IPS-20b (cell line): ENCODE results near the gene SIX6.

Experiments used
- H3K27ac ChIP-seq: one replicate; pipeline ENCODE4 v1.5.1; 2013; ENCODE audit warnings: low read length
- H3K27me3 ChIP-seq: 2 replicates; pipeline ENCODE4 v1.6.1; 2013; ENCODE audit warnings: mild to moderate bottlenecking, low read length, inconsistent platforms; ENCODE audit not compliant: insufficient read depth
- H3K36me3 ChIP-seq: 2 replicates; pipeline ENCODE4 v1.6.1; 2013; ENCODE audit warnings: low read depth, mild to moderate bottlenecking, inconsistent platforms, low read length, moderate library complexity; ENCODE audit not compliant: insufficient read depth
- H3K4me1 ChIP-seq: 2 replicates; pipeline ENCODE4 v1.6.1; 2013; ENCODE audit warnings: mild to moderate bottlenecking, control low read depth, inconsistent platforms, low read length, moderate library complexity; ENCODE audit not compliant: insufficient read depth
- H3K4me3 ChIP-seq: 2 replicates; pipeline ENCODE4 v1.5.1; 2013; ENCODE audit warnings: mild to moderate bottlenecking, low read length, inconsistent platforms
- H3K9ac ChIP-seq: 2 replicates; pipeline ENCODE4 v1.6.1; 2013; ENCODE audit warnings: low read depth, mild to moderate bottlenecking, inconsistent platforms, low read length, moderate library complexity
- H3K9me3 ChIP-seq: 2 replicates; pipeline ENCODE4 v1.6.1; 2013; ENCODE audit warnings: mild to moderate bottlenecking, low read depth, low read length, inconsistent platforms; ENCODE audit not compliant: insufficient read depth

Gene SIX6

DNA sequence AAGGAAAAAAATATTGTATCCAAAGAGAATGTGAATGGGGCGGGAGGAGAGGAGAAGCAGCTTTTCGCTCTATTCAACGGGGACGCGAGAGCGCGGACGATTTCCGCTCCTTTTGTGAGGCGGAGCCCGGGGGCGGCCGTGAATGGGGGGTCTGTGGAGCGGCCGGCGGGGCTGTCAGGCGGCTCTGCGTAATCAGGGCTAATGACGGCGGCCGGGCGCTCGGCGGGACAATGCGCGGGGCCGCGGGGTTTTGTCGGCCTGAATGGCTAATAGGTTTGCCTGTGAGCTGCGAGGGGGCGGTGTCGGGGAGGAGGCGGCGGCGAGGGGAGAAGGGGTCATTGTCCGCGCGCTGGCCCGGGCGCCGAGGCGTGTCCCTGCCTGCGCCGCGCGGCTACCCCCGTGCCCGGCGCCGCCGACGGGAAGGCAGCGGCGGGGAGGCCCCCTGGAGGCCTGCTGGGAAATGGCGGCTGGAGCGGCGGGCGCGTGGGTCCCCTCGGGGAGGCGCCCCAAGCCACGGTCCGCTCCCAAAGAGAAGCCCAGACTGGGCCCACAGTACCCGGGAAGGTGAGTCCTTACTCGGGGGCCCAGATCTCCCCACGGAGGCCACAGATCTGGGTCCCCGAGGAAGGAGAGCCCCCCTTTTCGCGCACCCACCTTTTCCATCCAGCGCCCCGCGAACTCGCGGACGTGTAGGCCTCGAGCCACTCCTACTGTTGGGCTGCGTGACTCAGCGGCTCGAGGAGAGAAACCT, 6.0 kb downstream of the SIX6 start:
- Histone ChIP-seq H3K4me3 (peak overlapping the region; percentile 69), H3K27ac (no peak overlapping the region), H3K27me3 (peaks cover 97% of the 10 kb centered on the region), H3K4me1 (peaks cover 34% of the 10 kb centered on the region), H3K9ac (peak overlapping the region; percentile 70; the same call in 1 of the 2 replicates), H3K36me3 (no peaks in the 10 kb centered on the region), H3K9me3 (peaks cover 4% of the 10 kb centered on the region; the same call in 1 of the 2 replicates)

DNA sequence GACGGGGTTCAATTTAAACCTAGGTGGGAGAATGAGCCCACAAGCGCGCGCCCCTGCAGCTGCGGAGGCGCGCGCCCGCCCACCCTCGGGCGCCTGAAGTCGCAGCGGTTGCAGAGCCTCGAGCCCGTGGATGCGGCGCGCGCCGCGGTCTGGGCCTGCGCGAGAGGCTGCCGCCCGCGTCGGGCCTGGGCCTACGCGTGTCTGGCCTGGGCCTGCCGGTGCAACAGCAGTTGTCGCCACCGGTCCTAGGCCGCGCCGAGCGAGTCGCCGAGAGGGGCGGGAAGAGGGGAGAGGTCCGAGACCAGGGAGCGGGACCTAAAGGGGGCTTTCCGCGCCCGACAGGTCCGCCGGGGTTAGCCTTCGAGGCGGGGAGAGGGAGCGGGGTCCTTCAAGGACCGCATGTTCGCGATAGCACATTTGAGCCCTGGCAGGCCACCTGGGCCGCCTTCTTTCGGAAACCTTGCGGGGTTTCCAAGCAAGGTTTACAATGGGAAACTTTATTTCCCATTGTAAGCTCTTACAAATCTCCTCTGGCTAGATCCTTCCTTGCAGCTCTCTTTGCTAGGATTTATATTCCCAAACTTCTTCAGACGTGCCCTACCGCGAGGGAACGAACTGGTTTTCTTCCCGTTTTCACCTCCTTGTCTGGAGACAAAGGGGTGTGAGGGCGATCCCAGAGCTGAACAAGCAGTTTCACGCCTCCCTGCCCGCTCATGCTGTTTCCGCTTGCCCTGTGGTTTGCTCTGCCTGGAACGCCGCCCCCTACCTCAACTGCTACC, 6.8 kb downstream of the SIX6 start:
- Histone ChIP-seq H3K4me3 (peak overlapping the region; percentile 69), H3K9ac (peak overlapping the region; percentile 70; the same call in 1 of the 2 replicates)

DNA sequence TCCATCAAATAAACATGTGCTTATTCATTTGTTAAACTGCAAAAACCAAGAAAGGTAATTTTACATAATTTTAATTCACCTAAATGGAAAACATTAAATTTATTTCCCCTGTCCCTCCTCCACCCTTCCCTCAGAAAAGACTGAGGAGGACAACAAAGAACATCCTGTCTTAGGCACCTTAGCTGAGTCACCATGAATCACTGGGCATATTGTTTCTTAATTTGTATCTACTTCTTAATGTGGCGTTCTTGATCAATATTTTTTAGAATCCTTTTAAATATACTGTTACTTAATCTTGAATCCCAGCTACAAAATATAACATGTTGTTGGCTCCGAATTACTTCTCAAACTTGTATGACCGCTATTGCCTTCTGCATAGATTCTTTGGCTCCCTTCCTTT, 23.5 kb downstream of the SIX6 start:
- Histone ChIP-seq H3K27ac (no peak overlapping the region), H3K36me3 (no peaks in the 10 kb centered on the region), H3K27me3 (no peaks in the 10 kb centered on the region), H3K9me3 (no peaks in the 10 kb centered on the region), H3K4me1 (no peaks in the 10 kb centered on the region), H3K4me3 (no peak overlapping the region), H3K9ac (no peak overlapping the region)

More for the DNA sequence above, 6.8 kb downstream of the SIX6 start:
- Histone ChIP-seq H3K9me3 (no peaks in the 10 kb centered on the region; the same call in 1 of the 2 replicates), H3K36me3 (no peaks in the 10 kb centered on the region), H3K4me1 (peaks cover 27% of the 10 kb centered on the region), H3K27me3 (peaks cover 95% of the 10 kb centered on the region), H3K27ac (no peak overlapping the region)

DNA sequence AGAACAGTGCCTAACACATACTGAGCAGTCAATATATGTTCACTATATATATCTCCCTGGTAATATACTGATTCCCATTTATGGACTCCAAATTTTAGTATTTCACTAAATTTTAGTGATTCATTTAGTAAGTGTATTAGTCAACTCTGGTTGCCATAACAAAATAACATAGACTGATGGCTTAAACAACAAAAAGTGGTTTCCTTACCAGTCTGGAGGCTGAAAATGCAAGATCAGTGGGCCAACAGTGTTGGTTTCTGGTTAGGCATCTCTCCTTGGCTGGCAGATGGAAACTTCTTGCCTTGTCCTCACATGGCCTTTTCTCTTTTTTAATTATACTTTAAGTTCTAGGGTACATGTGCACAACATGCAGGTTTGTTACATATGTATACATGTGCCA, 28.7 kb downstream of the SIX6 start:
- Histone ChIP-seq H3K9ac (no peak overlapping the region), H3K36me3 (no peaks in the 10 kb centered on the region), H3K9me3 (no peaks in the 10 kb centered on the region), H3K27me3 (no peaks in the 10 kb centered on the region), H3K4me3 (no peak overlapping the region), H3K27ac (no peak overlapping the region), H3K4me1 (no peaks in the 10 kb centered on the region)

DNA sequence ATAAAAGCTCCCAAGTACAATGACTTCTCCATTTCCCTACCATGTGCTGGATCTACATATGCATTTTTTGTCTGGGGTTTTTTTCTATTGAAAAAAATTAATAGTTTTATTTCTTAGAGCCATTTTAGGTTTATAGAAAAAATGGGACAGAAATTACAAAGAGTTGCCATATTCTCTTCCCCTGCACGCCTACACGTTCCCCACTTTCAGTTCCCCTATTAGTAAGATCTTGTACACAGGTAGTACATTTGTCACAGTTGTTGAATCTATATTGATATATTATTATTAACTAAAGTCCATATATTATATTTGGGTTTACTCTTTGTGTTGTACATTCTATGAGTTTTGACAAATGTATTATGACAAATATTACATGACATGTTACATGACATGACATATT, 35.7 kb downstream of the SIX6 start:
- Histone ChIP-seq H3K4me1 (no peaks in the 10 kb centered on the region), H3K4me3 (no peak overlapping the region), H3K9ac (no peak overlapping the region), H3K27ac (no peak overlapping the region), H3K9me3 (peaks cover 13% of the 10 kb centered on the region; the same call in 1 of the 2 replicates), H3K27me3 (no peaks in the 10 kb centered on the region), H3K36me3 (no peaks in the 10 kb centered on the region)

DNA sequence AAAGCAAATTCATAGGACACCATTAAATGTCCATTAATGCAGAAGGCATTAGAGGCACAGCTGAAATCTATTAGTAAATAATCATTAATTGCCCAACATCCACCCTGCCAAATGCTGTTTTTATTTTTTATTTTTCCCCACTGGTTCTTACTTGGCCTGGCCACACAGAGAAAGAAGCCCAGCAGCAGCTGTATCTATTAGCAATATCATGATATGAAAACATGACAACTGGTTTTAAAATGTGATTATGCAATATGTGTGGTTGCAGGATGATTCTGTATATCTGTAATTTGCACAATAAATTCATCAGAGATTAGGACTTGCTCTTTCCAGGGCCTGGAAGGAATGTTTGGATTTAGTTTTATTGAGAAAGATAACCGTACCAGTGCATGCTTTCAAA, 44.9 kb downstream of the SIX6 start:
- H3K9me3 ChIP-seq = no peaks in the 10 kb centered on the region
- H3K4me1 ChIP-seq = no peaks in the 10 kb centered on the region
- H3K27ac ChIP-seq = no peak overlapping the region
- no peaks in the 10 kb centered on the region; the same call in 1 of the 2 replicates for H3K27me3 ChIP-seq
- no peak overlapping the region for H3K9ac ChIP-seq
- no peaks in the 10 kb centered on the region for H3K36me3 ChIP-seq
- H3K4me3 ChIP-seq = no peak overlapping the region

DNA sequence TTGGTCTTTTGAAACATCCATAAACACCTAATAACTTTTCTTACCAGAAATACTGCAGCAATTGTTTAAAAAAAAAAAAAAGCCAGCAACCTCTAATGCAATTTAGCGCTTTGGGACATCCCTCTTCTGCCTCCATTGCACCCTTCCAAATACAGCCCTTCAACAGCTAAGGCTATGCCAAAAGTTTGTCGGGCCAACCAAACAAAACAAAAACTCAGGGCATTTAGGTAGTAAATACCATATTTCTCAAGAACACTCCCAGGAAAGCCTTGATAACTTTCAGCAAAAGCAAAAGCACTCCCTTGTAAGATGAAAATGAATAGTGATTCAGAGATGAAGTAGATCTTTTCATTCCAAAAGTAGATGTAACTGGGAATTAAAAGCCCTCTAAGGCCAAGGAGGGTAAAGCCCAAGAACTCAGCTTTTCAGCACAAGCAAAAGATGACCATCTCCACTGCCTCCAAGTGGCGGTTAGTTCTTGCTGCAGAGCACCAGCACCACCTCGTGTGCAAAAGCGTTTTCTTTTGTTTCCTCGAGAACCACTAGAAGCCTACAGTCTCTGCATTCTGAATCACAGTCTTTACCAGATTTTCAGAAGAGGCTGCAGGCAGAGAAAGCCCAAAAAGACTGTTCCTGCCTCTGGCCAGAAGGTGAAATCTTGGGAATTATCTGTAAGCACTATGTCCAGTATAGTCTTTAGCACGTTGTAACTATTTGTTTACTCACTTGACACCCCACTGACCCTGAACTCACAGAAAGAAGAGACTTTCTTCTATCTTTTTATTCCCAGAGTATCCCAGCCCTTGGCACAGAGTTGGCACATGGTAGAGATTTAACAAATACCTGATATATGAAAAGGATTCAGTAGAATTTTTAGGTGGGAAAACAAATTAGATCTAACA, 53.1 kb downstream of the SIX6 start:
- no peaks in the 10 kb centered on the region for H3K36me3 ChIP-seq
- no peaks in the 10 kb centered on the region for H3K4me1 ChIP-seq
- H3K27me3 ChIP-seq = no peaks in the 10 kb centered on the region
- no peak overlapping the region for H3K9ac ChIP-seq
- no peak overlapping the region for H3K27ac ChIP-seq
- H3K4me3 ChIP-seq = no peak overlapping the region
- H3K9me3 ChIP-seq = no peaks in the 10 kb centered on the region
